ENCODE measurements around the gene TMEM138. TPM values are rescaled to one million over a fixed set of nuclear protein-coding genes. Genes with fewer than 3 reads are reported as not detected.

The TMEM138 gene
- total RNA-seq, 1 experiment from 2014 or later = 38.8 TPM

GRCh38 chr11:61378713-61379313 is 16.6 kb downstream of the TMEM138 start:
- Mint-ChIP-seq H3K4me3 (no peak overlapping the region), H3K27me3 (ENCODE audit: low read depth) (no peaks in the 10 kb centered on the region), H3K9me3 (peaks cover 14% of the 10 kb centered on the region), H3K4me1 (0 out of 2 replicates have a peak, but pooled peaks cover 3% of the 10 kb centered on the region), H3K27ac (no peak overlapping the region), H3K36me3 (peaks cover 32% of the 10 kb centered on the region)
- ChIA-PET CTCF (interaction anchor here (0.8 to 1.0 kb wide), 2 partner anchors 43 to 46 kb away, joined by 3 to 4 read pairs; partner anchors contain the start of genes DDB1 and TKFC), POLR2A (no interaction called here)
- TF ChIP-seq ATF6 (CRISPR knock-in tag; IDR thresholded peaks at IDR 0.05) (no peak), MXD4 (CRISPR knock-in tag; IDR thresholded peaks at IDR 0.05; ENCODE audit: borderline replicate concordance) (no peak), IRF1 (CRISPR knock-in tag; IDR thresholded peaks at IDR 0.05) (no peak), SMAD4 (CRISPR knock-in tag; IDR thresholded peaks at IDR 0.05) (no peak), ZBTB43 (CRISPR knock-in tag; IDR thresholded peaks at IDR 0.05) (no peak), SOX15 (CRISPR knock-in tag; IDR thresholded peaks at IDR 0.05) (no peak), ZNF232 (CRISPR knock-in tag; IDR thresholded peaks at IDR 0.05) (no peak), KAT7 (CRISPR knock-in tag; IDR thresholded peaks at IDR 0.05; ENCODE audit: borderline replicate concordance) (no peak), CREM (CRISPR knock-in tag; IDR thresholded peaks at IDR 0.05) (no peak), GABPB1 (CRISPR knock-in tag; IDR thresholded peaks at IDR 0.05) (no peak), ATF3 (CRISPR knock-in tag; conservative IDR thresholded peaks at IDR 0.05) (no peak), NFATC4 (CRISPR knock-in tag; IDR thresholded peaks at IDR 0.05) (no peak), ETV6 (CRISPR knock-in tag; IDR thresholded peaks at IDR 0.05) (no peak), PRRX2 (CRISPR knock-in tag; IDR thresholded peaks at IDR 0.05) (no peak), FOXJ3 (CRISPR knock-in tag; IDR thresholded peaks at IDR 0.05; ENCODE audit: borderline replicate concordance) (no peak), NR2C2 (CRISPR knock-in tag; IDR thresholded peaks at IDR 0.05) (no peak), USF2 (CRISPR knock-in tag; IDR thresholded peaks at IDR 0.05) (no peak), ZNF512 (CRISPR knock-in tag; IDR thresholded peaks at IDR 0.05; ENCODE audit: borderline replicate concordance) (no peak), GTF2I (CRISPR knock-in tag; conservative IDR thresholded peaks at IDR 0.05) (no peak), RORB (CRISPR knock-in tag; IDR thresholded peaks at IDR 0.05) (no peak)
- ATAC-seq (no peak), DNase-seq (ENCODE audit: low spot score) (no peak)

- H3K27me3 Mint-ChIP-seq (ENCODE audit: low read depth) = no peaks in the 10 kb centered on the region
- peaks cover 10% of the 10 kb centered on the region for H3K9me3 Mint-ChIP-seq
- ChIA-PET CTCF (interaction anchor here (0.6 to 10.1 kb wide), 4 partner anchors 12 to 86 kb away, joined by 3 to 346 read pairs (median 4); partner anchors contain the start of genes DDB1, TKFC and VWCE), POLR2A (no interaction called here)
- no peak overlapping the region for H3K27ac Mint-ChIP-seq
- H3K36me3 Mint-ChIP-seq = peaks cover 14% of the 10 kb centered on the region
- ATAC-seq (no peak), DNase-seq (ENCODE audit: low spot score) (no peak)
- H3K4me1 Mint-ChIP-seq = peaks cover 8% of the 10 kb centered on the region; the same call in 1 of the 2 replicates
- no peak overlapping the region for H3K4me3 Mint-ChIP-seq
- TF ChIP-seq PREB (CRISPR knock-in tag; IDR thresholded peaks at IDR 0.05; ENCODE audit: borderline replicate concordance) (no peak), ZBTB43 (CRISPR knock-in tag; IDR thresholded peaks at IDR 0.05) (no peak), GRHL2 (CRISPR knock-in tag; IDR thresholded peaks at IDR 0.05; ENCODE audit: insufficient replicate concordance, severe bottlenecking) (no peak), E2F5 (CRISPR knock-in tag; IDR thresholded peaks at IDR 0.05) (no peak), ATF3 (CRISPR knock-in tag; conservative IDR thresholded peaks at IDR 0.05) (no peak), SOX15 (CRISPR knock-in tag; IDR thresholded peaks at IDR 0.05) (no peak)
Observed at GRCh38 chr11:61380884-61381283, 18.7 kb downstream of the TMEM138 start.
